Measurements from ENCODE around the gene HACD4. TPM values are rescaled to one million over a fixed set of nuclear protein-coding genes. Genes with fewer than 3 reads are reported as not detected.
"Not testable (repeated sequence)": the region's sequence is repeated elsewhere in the genome, so short reads cannot be mapped to it uniquely, and the experiment has no call there.

HACD4 gene
- total RNA-seq, 2 experiments from 2014 or later = 4.0 to 4.1 TPM

GRCh38 chr9:20980832-20981455, 50.5 kb downstream of the HACD4 start:
- H3K27ac Mint-ChIP-seq = no peak overlapping the region
- TF ChIP-seq CTCF (IDR thresholded peaks at IDR 0.05) = no peak
- DNase-seq = no peak
- no peaks in the 10 kb centered on the region for H3K27me3 Mint-ChIP-seq
- H3K4me3 Mint-ChIP-seq = no peak overlapping the region
- no peak for ATAC-seq
- ChIA-PET CTCF (interaction anchor here (0.7 to 1.7 kb wide), 4 partner anchors 40 to 626 kb away, joined by 3 to 6 read pairs (median 4); no protein-coding TSS in a partner anchor), POLR2A (no interaction called here)
- H3K36me3 Mint-ChIP-seq (ENCODE audit: low read depth) = peaks cover 28% of the 10 kb centered on the region
- intact Hi-C loops (cut with micrococcal nuclease) = no loop called here
- H3K4me1 Mint-ChIP-seq (ENCODE audit: low read depth) = peaks cover 2% of the 10 kb centered on the region
- no peaks in the 10 kb centered on the region for H3K9me3 Mint-ChIP-seq

GRCh38 chr9:20978249-20978648, 53.2 kb downstream of the HACD4 start:
- intact Hi-C loops (cut with micrococcal nuclease) = no loop called here
- no peak overlapping the region for H3K4me3 Mint-ChIP-seq
- H3K27ac Mint-ChIP-seq = no peak overlapping the region
- DNase-seq (no peak), ATAC-seq (no peak)
- TF ChIP-seq CTCF (IDR thresholded peaks at IDR 0.05) = no peak
- H3K27me3 Mint-ChIP-seq = no peaks in the 10 kb centered on the region
- ChIA-PET POLR2A (no interaction called here), CTCF (no interaction called here)
- H3K36me3 Mint-ChIP-seq (ENCODE audit: low read depth) = peaks cover 32% of the 10 kb centered on the region
- H3K9me3 Mint-ChIP-seq = no peaks in the 10 kb centered on the region
- H3K4me1 Mint-ChIP-seq (ENCODE audit: low read depth) = peaks cover 2% of the 10 kb centered on the region

- intact Hi-C loops (cut with micrococcal nuclease) = not testable (repeated sequence)
These were observed 57.1 kb downstream of the HACD4 start for GRCh38 chr9:20974191-20974938.

GRCh38 chr9:20973246-20973947, 58.0 kb downstream of the HACD4 start:
- H3K36me3 Mint-ChIP-seq (ENCODE audit: low read depth) = peaks cover 29% of the 10 kb centered on the region
- CTCF ChIA-PET; DNase-seq; H3K9me3 Mint-ChIP-seq; H3K27ac Mint-ChIP-seq; ATAC-seq; intact Hi-C loops (cut with micrococcal nuclease); H3K27me3 Mint-ChIP-seq; H3K4me3 Mint-ChIP-seq; H3K4me1 Mint-ChIP-seq (ENCODE audit: low read depth): not testable (repeated sequence)
- POLR2A ChIA-PET = interaction anchor here (1.0 to 1.1 kb wide), 2 partner anchors 11 to 21 kb away, joined by 3 read pairs; no protein-coding TSS in a partner anchor

More at GRCh38 chr9:20974191-20974938, 57.1 kb downstream of the HACD4 start:
- H3K4me3 Mint-ChIP-seq; H3K27ac Mint-ChIP-seq; POLR2A ChIA-PET; H3K9me3 Mint-ChIP-seq; DNase-seq; CTCF ChIA-PET; H3K27me3 Mint-ChIP-seq; ATAC-seq; H3K4me1 Mint-ChIP-seq (ENCODE audit: low read depth): not testable (repeated sequence)
- peaks cover 30% of the 10 kb centered on the region for H3K36me3 Mint-ChIP-seq (ENCODE audit: low read depth)

- ChIA-PET CTCF (interaction anchor here (0.7 kb wide), 1 partner anchor 299 kb away, joined by 3 read pairs; no protein-coding TSS in a partner anchor), POLR2A (interaction anchor here (1.0 to 1.1 kb wide), 2 partner anchors 10 to 22 kb away, joined by 3 read pairs; no protein-coding TSS in a partner anchor)
- no peaks in the 10 kb centered on the region for H3K4me1 Mint-ChIP-seq (ENCODE audit: low read depth)
- no peaks in the 10 kb centered on the region for H3K27me3 Mint-ChIP-seq
- H3K27ac Mint-ChIP-seq = no peak overlapping the region
- intact Hi-C loops (cut with micrococcal nuclease) = no loop called here
- ATAC-seq = no peak
- TF ChIP-seq CTCF (IDR thresholded peaks at IDR 0.05) = no peak
- H3K9me3 Mint-ChIP-seq = peaks cover 5% of the 10 kb centered on the region
- no peak for DNase-seq
- no peak overlapping the region for H3K4me3 Mint-ChIP-seq
- H3K36me3 Mint-ChIP-seq (ENCODE audit: low read depth) = peaks cover 27% of the 10 kb centered on the region
These were observed 58.8 kb downstream of the HACD4 start for GRCh38 chr9:20972684-20973083.

Measured in activated CD8-positive, alpha-beta T cell treated with anti-CD3 and anti-CD28 coated beads for 36 hours (primary cell).